Activated CD4-positive, alpha-beta memory T cell treated with anti-CD3 and anti-CD28 coated beads for 36 hours (primary cell): ENCODE data around the gene ZNF688. TPM values are rescaled to one million over a fixed set of nuclear protein-coding genes. Genes with fewer than 3 reads are reported as not detected.
A peak's percentile ranks its signal among the peaks of the same experiment; 100 is the strongest.

Experiments used
- CTCF ChIA-PET: fragments of 350-600 bp; sonication (Branson Sonifier 250); formaldehyde crosslinking; loops from one replicate; lab custom pipeline; 2021; ENCODE audit warnings: antibody characterized with exemption, inconsistent platforms; lab: Charles Lee
- POLR2A ChIA-PET: fragments of 350-600 bp; sonication (Branson Sonifier 250); formaldehyde crosslinking; loops from one replicate; lab custom pipeline; 2021; ENCODE audit warnings: antibody characterized with exemption; lab: Charles Lee
- DNase-seq: peaks from one replicate; pipeline ENCODE4 v3.0.0-alpha.2; 2020
- H3K27ac Mint-ChIP-seq: one replicate; pipeline ENCODE4 v1.8.0; 2021; ENCODE audit warnings: mixed read lengths
- H3K27me3 Mint-ChIP-seq: one replicate; pipeline ENCODE4 v1.8.0; 2021; ENCODE audit warnings: mixed read lengths
- H3K36me3 Mint-ChIP-seq: one replicate; pipeline ENCODE4 v1.8.0; 2021; ENCODE audit warnings: mixed read lengths
- H3K4me1 Mint-ChIP-seq: one replicate; pipeline ENCODE4 v1.8.0; 2021; ENCODE audit warnings: low read depth, mixed read lengths
- H3K4me3 Mint-ChIP-seq: one replicate; pipeline ENCODE4 v1.8.0; 2021; ENCODE audit warnings: mild to moderate bottlenecking, mixed read lengths
- H3K9me3 Mint-ChIP-seq: one replicate; pipeline ENCODE4 v1.8.0; 2021; ENCODE audit warnings: mixed read lengths
- intact Hi-C: fragments of 100-400 bp; cut with micrococcal nuclease; formaldehyde crosslinking; loops from one replicate; pipeline ENCODE4 v1.15.1; 2023
- total RNA-seq, 2 experiments: library from RNA; stranded (reverse); gene quantifications; one replicate each; pipeline ENCODE4 v1.2.3, GENCODE V29; 2021

The ZNF688 gene
- total RNA-seq, 2 experiments from 2014 or later: 9.2 to 9.3 TPM

DNA sequence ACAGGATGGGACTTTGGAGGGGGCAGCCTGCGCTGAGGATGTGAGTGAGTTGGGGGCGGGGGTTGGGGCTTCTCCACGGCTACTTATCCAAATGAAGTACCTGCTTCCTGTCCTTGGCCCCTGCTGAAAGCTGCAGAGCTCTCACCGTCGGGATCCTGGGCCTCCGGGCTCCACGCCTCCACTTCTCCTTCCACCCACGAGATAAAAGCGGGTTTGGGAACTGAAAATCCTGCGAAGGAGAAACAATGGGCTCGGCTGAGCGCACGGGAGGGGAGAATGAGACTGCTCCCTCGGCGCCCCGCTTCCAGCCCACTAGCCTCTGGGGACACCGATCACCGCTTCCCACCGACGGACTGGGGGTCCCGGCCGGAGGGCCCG lies 13.5 kb upstream of the ZNF688 start:
- POLR2A ChIA-PET: interaction anchor here (0.8 to 2.4 kb wide), 8 partner anchors 13 to 50 kb away, joined by 3 to 18 read pairs (median 6); partner anchors contain the start of genes ZNF688, ZNF747 and ZNF764
- intact Hi-C loops: loop anchor here (1.0 kb wide), 2 partner anchors 17 to 50 kb away; no protein-coding TSS in a partner anchor
- peaks cover 32% of the 10 kb centered on the region for H3K4me1 Mint-ChIP-seq
- no peaks in the 10 kb centered on the region for H3K27me3 Mint-ChIP-seq
- peak overlapping the region; percentile 83 for H3K27ac Mint-ChIP-seq
- peak overlapping the region; percentile 83 for H3K4me3 Mint-ChIP-seq
- peaks cover 35% of the 10 kb centered on the region for H3K36me3 Mint-ChIP-seq
- peak; percentile 36 for DNase-seq
- no peaks in the 10 kb centered on the region for H3K9me3 Mint-ChIP-seq
- CTCF ChIA-PET: interaction anchor here (0.9 to 5.0 kb wide), 8 partner anchors 13 to 155 kb away, joined by 3 to 29 read pairs (median 5); partner anchors contain the start of genes DCTPP1, FBRS, ZNF688 and ZNF747

GRCh38 chr16:30582611-30583340 lies 11.3 kb upstream of the ZNF688 start:
- ChIA-PET POLR2A (interaction anchor here (1.6 kb wide), 1 partner anchor 11 kb away, joined by 5 read pairs; the partner anchor contains the start of gene ZNF688), CTCF (no interaction called here)
- no peak overlapping the region for H3K4me3 Mint-ChIP-seq

DNA sequence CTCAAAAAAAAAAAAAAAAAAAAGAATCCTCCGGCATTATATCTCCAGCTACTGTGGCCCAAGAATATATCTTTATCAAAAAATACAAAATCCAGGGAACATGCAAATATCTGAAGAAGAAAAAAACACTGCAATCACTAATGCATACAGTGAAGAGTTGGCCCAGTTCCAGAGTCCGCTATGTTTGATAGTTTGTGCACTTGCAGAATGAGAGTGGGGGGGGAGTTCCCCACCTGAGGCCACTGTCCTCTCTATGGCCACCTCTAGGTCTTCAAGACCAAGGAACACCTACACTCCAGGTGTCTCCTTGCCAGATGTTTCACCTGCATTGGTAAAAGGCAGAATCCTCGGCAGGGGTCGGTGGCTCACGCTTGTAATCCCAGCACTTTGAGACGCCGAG lies 9.9 kb upstream of the ZNF688 start:
- Mint-ChIP-seq H3K27me3 (no peaks in the 10 kb centered on the region), H3K4me1 (peaks cover 21% of the 10 kb centered on the region), H3K36me3 (peaks cover 27% of the 10 kb centered on the region), H3K4me3 (no peak overlapping the region), H3K27ac (no peak overlapping the region), H3K9me3 (no peaks in the 10 kb centered on the region)
- intact Hi-C loops: no loop called here
- no peak for DNase-seq
- ChIA-PET POLR2A (interaction anchor here (1.6 kb wide), 1 partner anchor 9 kb away, joined by 5 read pairs; the partner anchor contains the start of gene ZNF688), CTCF (no interaction called here)

More at GRCh38 chr16:30582611-30583340, 11.3 kb upstream of the ZNF688 start:
- Mint-ChIP-seq H3K27ac (no peak overlapping the region), H3K4me1 (peaks cover 28% of the 10 kb centered on the region), H3K27me3 (no peaks in the 10 kb centered on the region), H3K9me3 (no peaks in the 10 kb centered on the region), H3K36me3 (peaks cover 33% of the 10 kb centered on the region)
- intact Hi-C loops: no loop called here
- no peak for DNase-seq

DNA sequence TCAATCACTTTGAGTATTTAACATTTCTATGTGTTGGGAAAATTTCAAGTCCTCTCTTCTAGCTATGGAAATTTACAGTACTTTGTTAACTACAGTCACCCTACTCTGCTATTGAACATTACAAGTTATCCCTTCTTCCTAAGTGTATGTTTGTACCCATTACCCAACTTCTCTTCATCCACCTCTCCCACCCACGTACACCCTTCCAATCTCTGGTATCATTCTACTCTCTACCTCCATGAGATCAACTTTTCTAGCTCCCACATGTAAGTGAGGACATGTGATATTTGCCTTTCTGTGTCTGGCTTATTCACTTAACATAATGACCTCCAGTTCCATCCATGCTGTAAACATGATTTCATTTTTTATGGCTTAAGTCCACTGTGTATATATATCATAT lies 3.2 kb upstream of the ZNF688 start:
- ChIA-PET CTCF (interaction anchor here (0.9 to 1.4 kb wide), 2 partner anchors 39 to 54 kb away, joined by 3 to 4 read pairs; no protein-coding TSS in a partner anchor), POLR2A (interaction anchor here (1.2 kb wide), 1 partner anchor 11 kb away, joined by 4 read pairs; no protein-coding TSS in a partner anchor)
- Mint-ChIP-seq H3K36me3 (peaks cover 8% of the 10 kb centered on the region), H3K27me3 (no peaks in the 10 kb centered on the region), H3K27ac (no peak overlapping the region), H3K9me3 (no peaks in the 10 kb centered on the region), H3K4me3 (no peak overlapping the region), H3K4me1 (peaks cover 30% of the 10 kb centered on the region)
- no peak for DNase-seq
- intact Hi-C loops: no loop called here

- Mint-ChIP-seq H3K4me1 (peaks cover 54% of the 10 kb centered on the region), H3K27ac (peak overlapping the region; percentile 89), H3K9me3 (no peaks in the 10 kb centered on the region), H3K36me3 (peaks cover 4% of the 10 kb centered on the region), H3K4me3 (peak overlapping the region; percentile 80), H3K27me3 (no peaks in the 10 kb centered on the region)
- POLR2A ChIA-PET: interaction anchor here (1.2 to 2.9 kb wide), 12 partner anchors 13 to 385 kb away, joined by 3 to 39 read pairs (median 5); partner anchors contain the start of genes PRR14, ZNF747, ZNF764 and ZNF771
- intact Hi-C loops: no loop called here
- CTCF ChIA-PET: interaction anchor here (1.0 to 3.0 kb wide), 6 partner anchors 10 to 153 kb away, joined by 3 to 17 read pairs (median 12); partner anchors contain the start of genes DCTPP1, ZNF747 and ZNF785
- no peak for DNase-seq
These were observed 674 bp downstream of the ZNF688 start for GRCh38 chr16:30570636-30571444.

DNA sequence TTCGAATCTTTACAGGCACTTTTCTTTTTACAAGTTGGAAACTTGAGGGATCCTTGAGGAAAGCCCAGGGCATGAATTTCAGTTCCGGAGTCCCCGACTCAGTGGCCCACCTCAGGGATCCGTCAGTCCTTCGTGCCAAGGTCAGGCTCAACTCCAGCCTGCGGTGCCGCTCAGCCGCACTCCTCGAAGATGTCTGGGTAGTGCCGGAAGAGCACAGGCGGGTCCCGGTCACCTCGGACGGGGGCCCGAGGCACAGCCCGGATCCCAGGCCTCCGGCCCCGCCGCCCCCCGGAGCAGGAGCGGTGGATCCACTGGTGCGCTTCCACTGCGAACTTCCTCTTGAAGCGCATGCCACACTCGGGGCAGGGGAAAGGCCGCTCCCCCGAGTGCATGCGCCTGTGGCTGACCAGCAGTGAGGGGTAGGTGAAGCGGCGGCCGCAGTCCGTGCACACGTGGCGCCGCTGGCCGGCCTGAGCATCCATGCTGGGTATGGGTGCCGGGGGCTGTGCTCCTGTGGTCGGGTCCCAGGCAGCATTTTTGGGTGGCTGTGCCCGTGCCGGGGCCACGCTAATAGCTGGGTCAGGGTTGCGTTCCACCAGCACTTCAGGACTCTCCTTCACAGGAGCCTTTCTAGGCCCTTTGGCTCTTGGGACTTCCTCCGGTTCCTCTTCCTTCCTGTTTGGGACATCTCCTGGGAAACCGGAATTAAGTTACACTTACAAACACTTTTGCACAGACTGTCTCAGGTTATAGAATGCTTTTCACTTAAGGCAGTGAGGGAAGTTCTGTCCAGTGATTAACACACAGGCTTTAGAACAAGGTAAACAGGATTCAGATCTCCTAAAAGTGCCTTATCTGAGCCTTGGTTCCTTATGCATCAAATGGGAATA lies 1.5 kb downstream of the ZNF688 start:
- intact Hi-C loops: loop anchor here (2.0 kb wide), 2 partner anchors 97 to 193 kb away; partner anchors contain the start of genes CFAP119, ITGAL and RNF40
- ChIA-PET CTCF (interaction anchor here (2.4 to 3.0 kb wide), 3 partner anchors 16 to 34 kb away, joined by 12 to 17 read pairs (median 16); partner anchors contain the start of genes ZNF747 and ZNF785), POLR2A (interaction anchor here (1.2 to 2.9 kb wide), 4 partner anchors 12 to 89 kb away, joined by 3 to 39 read pairs (median 20); partner anchors contain the start of genes ZNF747 and ZNF764)
- H3K4me1 Mint-ChIP-seq: peaks cover 46% of the 10 kb centered on the region
- peak overlapping the region; percentile 72 for H3K27ac Mint-ChIP-seq
- H3K27me3 Mint-ChIP-seq: no peaks in the 10 kb centered on the region
- no peaks in the 10 kb centered on the region for H3K9me3 Mint-ChIP-seq
- no peak for DNase-seq
- peaks cover 4% of the 10 kb centered on the region for H3K36me3 Mint-ChIP-seq
- H3K4me3 Mint-ChIP-seq: no peak overlapping the region

DNA sequence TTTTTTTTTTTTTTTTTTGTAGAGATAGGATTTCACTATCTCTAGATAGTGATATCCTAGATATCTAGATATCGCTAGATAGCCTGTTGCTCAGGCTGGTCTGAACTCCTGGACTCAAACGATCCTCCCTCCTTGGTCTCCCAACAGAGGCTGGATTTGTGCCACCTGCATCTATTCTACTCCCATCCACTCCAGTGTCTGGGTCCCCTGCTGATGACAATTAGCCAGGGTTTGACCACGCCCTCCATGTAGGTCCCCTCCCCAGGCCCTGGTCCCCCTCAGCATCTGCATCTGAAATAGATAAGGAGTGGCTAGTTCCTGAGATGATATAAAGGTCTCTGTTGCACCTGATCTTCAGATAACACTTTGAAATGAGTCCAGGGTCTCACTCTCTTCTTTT lies 2.2 kb downstream of the ZNF688 start:
- no peaks in the 10 kb centered on the region for H3K9me3 Mint-ChIP-seq
- CTCF ChIA-PET: interaction anchor here (1.2 kb wide), 1 partner anchor 140 kb away, joined by 4 read pairs; the partner anchor contains the start of gene DCTPP1
- POLR2A ChIA-PET: interaction anchor here (1.4 to 4.5 kb wide), 4 partner anchors 12 to 35 kb away, joined by 4 to 24 read pairs (median 20); partner anchors contain the start of genes ZNF747, ZNF764 and ZNF785
- DNase-seq: no peak
- H3K36me3 Mint-ChIP-seq: peaks cover 4% of the 10 kb centered on the region
- intact Hi-C loops: loop anchor here (2.0 kb wide), 2 partner anchors 96 to 194 kb away; partner anchors contain the start of genes CFAP119, ITGAL and RNF40
- no peaks in the 10 kb centered on the region for H3K27me3 Mint-ChIP-seq
- peak overlapping the region; percentile 97 for H3K27ac Mint-ChIP-seq
- no peak overlapping the region for H3K4me3 Mint-ChIP-seq
- peaks cover 41% of the 10 kb centered on the region for H3K4me1 Mint-ChIP-seq

GRCh38 chr16:30567991-30568638 lies 3.4 kb downstream of the ZNF688 start:
- H3K9me3 Mint-ChIP-seq: no peaks in the 10 kb centered on the region
- ChIA-PET CTCF (interaction anchor here (0.7 to 3.0 kb wide), 5 partner anchors 10 to 138 kb away, joined by 4 to 16 read pairs (median 5); partner anchors contain the start of genes DCTPP1 and ZNF764), POLR2A (interaction anchor here (1.0 to 4.5 kb wide), 8 partner anchors 10 to 150 kb away, joined by 3 to 24 read pairs (median 6); partner anchors contain the start of genes ITGAL, ZNF747, ZNF764 and ZNF785)
- H3K27ac Mint-ChIP-seq: peak overlapping the region; percentile 97
- intact Hi-C loops: loop anchor here (1.0 to 2.0 kb wide), 6 partner anchors 10 to 195 kb away; partner anchors contain the start of genes CFAP119, ITGAL, RNF40 and ZNF764
- peak; percentile 74 for DNase-seq
- peak overlapping the region; percentile 72 for H3K4me3 Mint-ChIP-seq
- H3K27me3 Mint-ChIP-seq: no peaks in the 10 kb centered on the region
- peaks cover 36% of the 10 kb centered on the region for H3K4me1 Mint-ChIP-seq
- peaks cover 4% of the 10 kb centered on the region for H3K36me3 Mint-ChIP-seq

GRCh38 chr16:30567160-30567990 lies 4.1 kb downstream of the ZNF688 start:
- Mint-ChIP-seq H3K27ac (peak overlapping the region; percentile 97), H3K9me3 (no peaks in the 10 kb centered on the region), H3K4me3 (peak overlapping the region; percentile 72), H3K27me3 (no peaks in the 10 kb centered on the region), H3K4me1 (peaks cover 35% of the 10 kb centered on the region), H3K36me3 (peaks cover 4% of the 10 kb centered on the region)
- intact Hi-C loops: loop anchor here (1.0 kb wide), 1 partner anchor 16 kb away; no protein-coding TSS in a partner anchor
- POLR2A ChIA-PET: interaction anchor here (1.0 to 4.5 kb wide), 6 partner anchors 10 to 149 kb away, joined by 3 to 24 read pairs (median 12); partner anchors contain the start of genes ZNF747, ZNF764 and ZNF785
- CTCF ChIA-PET: interaction anchor here (0.6 to 3.0 kb wide), 7 partner anchors 10 to 137 kb away, joined by 3 to 16 read pairs (median 5); partner anchors contain the start of genes DCTPP1, PRR14 and ZNF764
- peak; percentile 88 for DNase-seq
